NCI-H748 (cell line): ENCODE measurements around the gene HACD2.

Experiments
- DNase-seq: peaks from one replicate; lab custom pipeline; 2025; ENCODE audit not compliant: unreplicated experiment; lab: John Stamatoyannopoulos, UW

Gene HACD2

GRCh38 chr3:123486460-123486859 lies 98.4 kb downstream of the HACD2 start:
- no peak for DNase-seq

DNA sequence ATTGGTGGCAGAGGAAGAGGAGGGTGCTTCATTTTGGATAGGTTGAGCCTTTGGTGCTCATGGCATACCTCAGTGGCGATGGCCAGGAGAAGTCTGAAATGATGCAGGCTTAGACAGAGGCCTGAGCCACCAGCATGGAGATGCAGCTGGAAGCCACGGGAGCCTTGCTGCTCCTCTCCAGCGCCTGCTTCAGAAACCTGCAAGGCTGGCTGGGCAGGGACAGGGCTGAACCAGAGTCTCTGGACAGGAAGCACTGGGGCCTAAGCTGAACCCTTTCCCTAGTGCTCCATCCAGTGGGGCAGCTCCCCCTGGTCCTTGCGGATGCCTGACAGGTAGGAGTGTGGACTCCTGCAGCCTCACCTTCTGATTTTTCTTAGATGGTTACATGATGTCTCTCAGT lies 99.3 kb downstream of the HACD2 start:
- no peak for DNase-seq

GRCh38 chr3:123483146-123483545 lies 101.7 kb downstream of the HACD2 start:
- DNase-seq, result no peak

GRCh38 chr3:123481722-123482457 lies 103.0 kb downstream of the HACD2 start:
- DNase-seq, result no peak

GRCh38 chr3:123481071-123481470 lies 103.8 kb downstream of the HACD2 start:
- DNase-seq, result no peak

GRCh38 chr3:123480428-123480827 lies 104.4 kb downstream of the HACD2 start:
- no peak for DNase-seq

GRCh38 chr3:123479891-123480290 lies 105.0 kb downstream of the HACD2 start:
- DNase-seq, result no peak

GRCh38 chr3:123478314-123478713 lies 106.5 kb downstream of the HACD2 start:
- no peak for DNase-seq

GRCh38 chr3:123476967-123477750 lies 107.7 kb downstream of the HACD2 start:
- peak; percentile 47 for DNase-seq

GRCh38 chr3:123475786-123476185 lies 109.1 kb downstream of the HACD2 start:
- no peak for DNase-seq

DNA sequence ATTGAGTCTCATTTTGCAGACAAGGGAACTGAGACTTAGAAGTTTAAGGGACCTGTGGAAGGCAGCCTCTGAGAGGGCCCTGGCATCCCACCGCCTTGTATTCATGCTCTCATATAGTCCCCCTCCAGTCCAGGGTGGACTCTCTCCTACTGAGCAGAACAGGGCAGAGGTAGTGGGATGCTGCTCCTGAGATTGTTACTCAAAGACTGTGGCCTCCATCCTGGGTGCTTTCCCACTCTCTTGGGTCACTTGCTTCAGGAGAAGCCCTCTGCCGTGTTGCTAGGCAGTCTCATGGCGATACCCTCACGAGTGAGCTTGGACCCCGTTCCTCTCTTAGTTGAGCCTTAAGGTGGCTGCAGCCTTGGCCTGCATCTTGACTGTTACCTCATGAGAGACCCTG lies 113.7 kb downstream of the HACD2 start:
- DNase-seq, result no peak

DNA sequence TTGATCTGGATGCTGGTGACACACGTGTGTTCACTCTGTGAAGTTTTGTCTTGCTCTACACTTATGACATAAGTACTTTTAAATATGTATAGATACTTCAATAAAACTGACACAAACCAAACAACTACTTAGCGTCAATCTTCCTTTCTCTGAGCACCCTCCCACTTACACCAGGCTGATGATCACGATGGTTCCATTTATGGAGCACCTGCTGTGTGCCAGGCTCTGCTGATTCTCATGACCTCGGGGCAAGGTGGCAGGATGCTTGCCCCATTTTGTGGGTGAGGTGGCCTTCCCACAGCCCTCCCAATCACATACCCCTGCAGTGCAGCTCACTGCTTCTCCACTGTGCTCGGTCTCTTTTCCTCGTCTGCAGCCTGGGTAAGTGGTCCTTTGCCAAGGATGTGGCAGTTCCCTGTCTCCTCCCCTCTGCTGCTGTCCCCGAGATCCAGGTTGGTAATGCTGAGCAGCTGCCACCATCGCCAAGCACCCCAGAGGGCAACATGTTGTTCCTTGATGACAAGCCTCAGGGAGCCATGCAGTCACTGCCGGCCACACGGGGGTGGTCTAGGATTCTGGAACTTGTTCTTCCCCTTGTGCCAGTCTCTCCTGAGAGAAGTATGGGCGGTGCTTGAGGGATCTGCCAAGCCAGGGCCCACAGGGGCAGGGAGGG lies 115.4 kb downstream of the HACD2 start:
- no peak for DNase-seq

DNA sequence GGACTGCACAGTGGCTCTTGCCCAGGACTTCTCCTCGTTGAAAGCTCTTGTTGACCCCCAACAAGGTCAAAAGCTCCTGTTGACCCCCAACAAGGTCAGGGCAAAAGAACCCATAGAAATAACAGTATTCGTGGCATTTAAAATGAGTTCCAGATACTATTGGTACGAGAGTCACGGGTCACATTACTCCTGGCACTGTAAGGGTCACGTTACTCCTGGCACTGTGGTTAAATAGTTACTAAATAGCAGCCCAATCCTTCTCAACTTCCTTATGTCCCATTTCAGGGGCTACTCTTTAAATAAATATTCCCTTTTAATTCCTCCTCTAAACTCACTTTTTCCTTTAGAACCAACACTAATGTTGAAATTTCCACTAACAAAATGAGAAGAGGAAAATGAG lies 117.8 kb downstream of the HACD2 start:
- no peak for DNase-seq

DNA sequence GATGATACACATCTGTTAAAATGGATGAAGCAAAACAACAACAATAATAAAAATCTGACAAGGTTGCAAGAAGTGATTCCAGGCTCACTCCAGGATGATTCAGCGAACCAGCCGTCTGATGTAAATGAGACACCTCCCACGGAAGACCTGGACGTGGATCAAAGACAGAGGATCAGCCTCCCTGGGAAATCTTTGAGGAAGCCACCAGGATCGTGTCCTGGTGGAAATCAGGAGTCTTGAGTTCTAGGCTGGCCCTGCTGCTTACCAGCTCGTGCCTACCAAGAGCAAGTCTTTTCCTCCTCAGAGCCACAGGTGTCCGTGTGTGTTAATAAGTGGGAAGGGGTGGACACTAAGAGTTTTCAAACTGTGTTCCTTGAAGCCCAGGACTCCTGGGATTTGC lies 120.6 kb downstream of the HACD2 start:
- DNase-seq, result no peak

DNA sequence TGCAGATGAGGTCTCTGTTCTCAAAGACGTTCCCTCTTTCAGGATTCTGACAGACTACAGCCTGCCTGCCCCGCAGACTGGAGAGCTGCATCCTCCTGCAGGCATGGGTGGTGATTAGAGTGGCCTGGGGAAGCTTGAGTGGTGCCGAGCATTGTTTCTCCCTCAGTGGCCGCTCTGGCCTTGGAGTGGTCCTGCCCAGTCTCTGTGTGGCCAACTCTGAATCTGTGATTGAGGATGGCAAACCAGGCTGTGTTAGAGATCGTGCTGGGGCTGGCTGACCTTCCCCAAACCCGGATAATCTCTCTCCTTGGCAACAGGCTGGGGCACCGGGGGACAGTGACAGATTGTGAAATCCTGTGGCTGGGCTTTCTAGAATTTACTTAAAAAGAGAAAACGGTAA lies 125.0 kb downstream of the HACD2 start:
- DNase-seq, result no peak

DNA sequence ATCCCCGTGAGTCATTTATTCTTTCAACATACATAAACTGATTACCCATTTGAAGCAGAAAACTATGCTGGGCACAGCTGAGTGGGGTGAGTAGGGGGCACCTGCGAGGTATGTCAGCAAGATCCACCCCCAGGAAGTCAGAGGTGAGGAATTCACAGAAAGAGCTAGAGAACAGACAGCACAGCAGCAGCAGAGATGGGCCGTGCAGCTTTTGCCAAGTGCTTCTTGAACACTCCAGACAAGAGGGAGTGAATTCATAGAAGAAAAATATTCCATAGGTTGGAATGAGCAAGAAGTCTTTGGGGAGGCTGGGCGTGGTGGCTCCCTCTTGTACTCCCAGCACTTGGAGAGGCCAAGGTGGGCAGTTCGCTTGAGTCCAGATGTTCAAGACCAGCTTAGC lies 126.6 kb downstream of the HACD2 start:
- DNase-seq, result no peak

DNA sequence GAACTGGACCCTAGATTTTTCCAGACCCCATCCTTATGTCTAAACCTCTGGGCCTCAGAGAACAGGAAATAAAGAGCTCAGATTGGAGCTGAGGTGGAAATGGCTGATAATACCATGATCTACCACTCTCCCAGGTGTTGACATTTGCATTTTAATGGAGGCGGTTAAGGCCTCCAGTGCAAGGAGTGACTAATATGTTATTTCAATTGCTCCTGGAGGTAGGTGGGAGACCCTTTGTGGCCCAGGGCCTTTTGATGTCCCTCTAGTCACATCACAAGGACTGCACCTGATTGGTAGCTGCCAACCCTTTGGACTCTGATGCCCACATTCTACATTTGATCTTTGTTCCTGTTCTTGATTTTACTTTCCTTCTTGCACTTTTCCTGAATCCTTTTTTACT lies 127.0 kb downstream of the HACD2 start:
- no peak for DNase-seq

DNA sequence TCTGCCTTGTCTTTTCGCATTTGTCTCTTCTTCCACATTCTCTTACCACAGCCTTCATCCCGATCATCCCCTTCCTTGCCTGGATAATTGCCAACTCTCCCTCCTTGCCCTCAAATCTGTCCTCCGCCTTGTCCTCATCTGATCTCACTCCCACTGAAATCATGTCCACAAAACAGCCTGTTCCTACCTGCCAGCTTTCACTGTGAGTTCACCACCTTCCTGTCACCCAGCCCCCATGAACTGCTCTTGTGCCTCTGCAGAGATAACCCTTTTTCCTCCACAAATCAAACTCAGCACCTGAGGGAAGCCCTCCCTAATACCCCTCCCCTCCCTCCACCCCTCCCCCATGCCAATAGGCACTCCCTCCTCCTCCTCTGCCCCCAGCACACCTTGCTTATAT lies 131.2 kb downstream of the HACD2 start:
- no peak for DNase-seq

- no peak for DNase-seq
Measured at GRCh38 chr3:123451186-123451585, 133.7 kb downstream of the HACD2 start.

- DNase-seq, result peak; percentile 35
Measured at GRCh38 chr3:123449997-123450604, 134.8 kb downstream of the HACD2 start.
